Smooth muscle cell of the brain vasculature (primary cell): ENCODE results near the gene RGS14.

Experiments
- DNase-seq: peaks from one replicate; pipeline ENCODE4 v3.0.0-alpha.2; 2012; ENCODE audit warnings: low read depth, low spot score

RGS14 gene

DNA sequence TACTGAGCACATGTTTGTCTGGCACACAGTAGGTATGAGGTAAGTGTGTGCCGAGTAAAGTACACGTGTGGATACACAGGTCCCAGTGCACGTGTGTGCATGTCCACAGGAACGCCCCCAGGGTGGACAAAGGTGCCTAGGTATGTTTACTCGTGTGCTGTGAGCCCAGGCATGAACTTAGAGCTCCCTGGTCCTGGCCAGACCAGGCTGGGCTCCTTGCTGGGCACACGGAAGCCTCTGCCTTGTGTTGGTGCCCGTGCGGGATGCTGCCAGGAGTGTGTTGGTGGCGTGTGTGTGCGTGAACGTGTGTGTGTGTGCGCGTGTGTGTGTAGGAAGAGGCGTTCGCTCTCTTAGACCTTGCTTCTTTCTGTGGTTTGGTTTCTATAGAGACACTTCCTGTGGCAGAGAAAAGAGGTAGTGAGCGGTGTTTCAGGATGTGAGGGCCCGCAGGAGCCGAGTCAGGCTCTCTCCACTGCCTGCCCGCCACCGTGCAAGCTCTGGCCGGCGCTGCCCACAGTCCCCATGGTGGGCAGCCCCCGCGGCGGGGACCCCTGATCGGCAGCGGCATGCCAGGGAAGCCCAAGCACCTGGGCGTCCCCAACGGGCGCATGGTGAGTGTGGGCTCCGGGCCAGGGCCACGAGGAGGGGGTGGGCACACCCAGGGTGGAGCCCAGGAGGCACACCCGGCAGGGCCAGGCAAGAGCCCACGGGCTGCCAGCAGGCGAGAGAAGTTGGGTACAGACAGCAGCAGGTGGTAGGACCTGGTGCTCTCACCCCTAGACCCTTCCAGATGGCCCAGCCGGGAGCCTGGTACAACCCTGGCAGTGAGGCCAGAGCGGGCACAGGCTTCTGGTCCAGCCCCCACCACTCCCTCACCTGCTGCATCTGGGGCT, at the start of gene RGS14:
Gene RGS14, plus strand, starts transcription at position 466 of the 893 bp plus-strand sequence. Its CDS starts 101 bp downstream, at position 567.
- DNase-seq, result no peak

DNA sequence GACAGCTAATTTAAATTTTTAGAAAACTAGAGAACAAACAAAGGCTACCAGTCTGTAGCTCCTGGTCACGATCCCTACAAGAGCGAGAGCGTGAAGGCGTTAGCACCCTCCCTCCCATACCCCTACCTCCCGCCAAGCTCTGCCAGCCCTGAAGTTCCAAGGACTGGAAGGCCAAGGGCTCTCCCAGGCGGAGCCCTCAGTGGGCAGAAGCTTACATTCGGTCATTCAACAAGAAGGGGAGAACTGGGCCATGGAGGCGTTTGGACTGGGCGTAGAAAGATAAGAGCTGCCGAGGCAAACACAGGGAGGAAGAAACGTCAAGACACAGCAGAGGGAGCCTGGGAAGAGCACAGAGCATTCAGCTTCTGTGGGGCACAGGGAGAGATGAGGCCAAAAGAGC, 49.0 kb upstream of the RGS14 start:
- no peak for DNase-seq

GRCh38 chr5:177309351-177310191, 48.2 kb upstream of the RGS14 start:
- no peak for DNase-seq

GRCh38 chr5:177310332-177310731, 47.4 kb upstream of the RGS14 start:
- no peak for DNase-seq

GRCh38 chr5:177310757-177311391, 46.9 kb upstream of the RGS14 start:
- DNase-seq, result no peak

DNA sequence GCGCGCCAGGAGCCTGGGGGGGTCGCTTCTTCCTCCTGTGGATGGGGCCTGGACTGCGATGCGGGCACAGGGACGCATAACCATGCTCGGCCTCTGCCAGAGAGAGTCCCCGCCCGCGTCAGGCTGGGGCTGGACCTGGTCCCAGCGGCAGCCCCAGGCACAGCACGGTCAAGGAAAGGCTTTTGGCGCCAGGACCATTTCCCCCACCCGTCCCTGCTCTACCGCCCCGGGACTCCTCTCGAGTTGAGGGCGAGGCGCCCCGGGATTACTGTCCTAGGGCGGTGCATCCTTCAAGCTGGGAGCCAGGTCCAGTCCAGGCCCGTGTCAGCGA, 46.4 kb upstream of the RGS14 start:
- DNase-seq, result no peak

GRCh38 chr5:177311723-177312648, 45.7 kb upstream of the RGS14 start, which contains the start of gene MXD3:
MXD3 (minus strand) TSS chr5:177311898; CDS start chr5:177311830, 68 bp downstream.
- DNase-seq, result peak; percentile 86

DNA sequence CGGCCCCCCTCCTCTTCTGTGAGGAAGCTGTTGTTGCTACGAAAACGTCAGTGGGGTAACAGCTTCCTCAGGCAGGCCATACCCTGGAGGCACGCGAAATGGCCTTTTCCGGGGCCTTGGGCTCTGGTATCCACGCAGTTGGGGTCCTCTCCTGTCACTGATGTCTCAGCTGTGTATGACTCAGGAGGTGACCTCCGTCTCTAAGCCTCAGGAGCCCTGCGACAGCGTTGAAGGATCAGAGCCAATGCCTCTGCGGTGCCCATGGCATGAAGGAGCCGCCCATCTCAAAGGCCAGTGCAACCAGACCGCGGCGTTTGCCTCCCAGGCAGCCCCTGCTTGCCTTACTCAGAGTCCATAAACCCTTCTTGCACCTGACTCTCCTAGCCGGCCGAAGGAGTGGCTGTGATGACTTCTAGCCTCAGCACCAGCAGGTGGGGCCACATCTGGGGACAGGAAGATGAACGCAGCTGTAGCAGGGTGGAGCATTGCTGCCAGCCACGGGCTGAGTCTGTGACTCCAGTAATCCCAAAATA, 45.0 kb upstream of the RGS14 start:
- DNase-seq, result no peak

- no peak for DNase-seq
Measured at GRCh38 chr5:177313561-177314259, 44.0 kb upstream of the RGS14 start.

- no peak for DNase-seq
Measured at GRCh38 chr5:177314376-177315342, 43.1 kb upstream of the RGS14 start.

DNA sequence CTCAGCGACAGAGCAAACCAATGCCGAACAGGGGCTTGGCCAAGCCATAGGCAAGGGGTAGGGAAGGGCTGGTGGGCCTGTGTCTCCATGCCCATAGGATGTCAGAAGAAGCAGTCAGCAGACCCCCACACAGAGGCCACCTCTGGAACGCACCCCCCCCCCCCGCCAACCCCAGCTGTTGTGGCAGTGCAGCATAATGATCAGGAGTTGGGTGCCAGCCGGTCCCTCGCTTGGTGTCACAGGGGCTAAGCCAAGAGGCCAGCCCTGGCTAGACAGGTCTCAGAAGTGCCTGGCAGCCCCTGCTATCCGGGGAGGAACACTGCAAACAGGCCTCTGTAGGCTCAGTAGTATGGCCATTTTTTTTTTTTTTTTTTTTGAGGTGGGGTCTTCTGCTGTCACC, 42.3 kb upstream of the RGS14 start:
- DNase-seq, result no peak

- no peak for DNase-seq
Measured at GRCh38 chr5:177316005-177316404, 41.7 kb upstream of the RGS14 start.

GRCh38 chr5:177317959-177318377, 39.8 kb upstream of the RGS14 start:
- peak; percentile 56 for DNase-seq

GRCh38 chr5:177319913-177320588, 37.7 kb upstream of the RGS14 start:
- no peak for DNase-seq

DNA sequence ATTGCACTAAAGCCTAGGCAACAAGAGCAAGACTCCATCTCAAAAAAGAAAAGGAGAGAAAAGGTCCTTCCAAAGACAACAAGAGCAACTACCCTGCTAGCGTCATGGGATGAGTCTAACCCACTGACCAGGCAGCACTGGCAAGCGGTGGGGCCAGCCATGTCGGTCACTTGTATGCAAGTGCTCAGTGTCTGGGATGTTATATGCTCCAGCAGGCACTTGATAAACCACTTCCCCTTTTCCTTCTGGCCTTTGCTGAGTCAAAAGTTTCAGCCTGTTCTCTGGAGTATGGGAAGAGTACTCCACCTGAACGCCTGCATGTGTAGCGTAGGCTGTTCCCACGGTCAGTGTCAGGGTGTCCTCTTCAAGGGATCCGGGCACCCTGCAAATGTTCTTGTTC, 36.8 kb upstream of the RGS14 start:
- DNase-seq, result no peak

GRCh38 chr5:177325868-177326381, 31.8 kb upstream of the RGS14 start:
- DNase-seq, result no peak

DNA sequence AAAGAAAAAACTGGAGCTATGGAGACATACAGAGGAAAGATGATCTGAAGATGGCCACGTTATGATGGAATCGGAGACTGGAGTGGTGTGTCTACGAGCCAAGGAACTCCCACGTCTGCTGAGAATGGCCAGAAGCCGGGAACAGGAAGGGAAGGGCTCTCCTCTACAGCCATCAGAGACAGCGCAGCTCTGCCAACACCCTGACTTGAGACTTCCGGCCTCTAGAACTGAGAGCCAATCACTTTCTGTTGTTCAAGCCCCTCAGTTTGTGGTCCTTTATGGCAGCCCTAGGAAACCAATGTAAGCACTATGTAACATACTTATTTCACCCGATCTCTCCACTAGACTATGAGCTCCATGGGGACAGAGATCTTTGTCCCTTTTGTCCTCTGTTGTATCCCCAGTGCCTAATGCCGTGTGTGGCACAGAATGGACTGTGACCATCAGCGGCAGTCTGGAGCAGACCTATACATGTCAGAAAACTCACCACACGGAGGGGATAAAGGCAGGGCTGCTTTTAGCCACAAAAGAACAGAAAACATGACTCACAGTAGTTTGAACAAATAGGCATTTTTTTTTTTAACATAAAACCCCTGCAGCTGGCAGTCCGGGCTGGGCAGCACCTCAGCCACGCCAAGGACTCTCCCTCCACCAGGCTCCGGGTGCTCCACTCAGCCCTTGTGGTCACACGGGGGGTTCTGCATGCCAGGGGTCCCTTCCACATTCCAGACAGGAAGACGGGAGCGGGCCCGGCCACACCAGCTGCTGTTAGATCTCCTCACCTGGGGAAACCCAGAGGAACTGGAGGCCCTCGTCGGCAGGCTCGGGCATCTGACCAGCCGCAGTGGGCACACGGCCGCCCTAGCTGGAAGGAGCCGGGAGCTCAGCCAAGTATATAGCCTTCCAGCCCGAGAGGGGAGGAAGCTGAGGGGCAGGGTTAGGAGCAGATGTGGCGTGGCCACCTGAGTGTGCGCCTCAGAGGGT, 29.9 kb upstream of the RGS14 start:
- no peak for DNase-seq
